T-helper 1 cell treated with Interleukin-12 subunit alpha and Interleukin-12 subunit beta and Interleukin-4 antibody, amounts not matched to agents 30 μg/mL and 1 μg/mL, for 36 hours (primary cell): ENCODE measurements around the gene ISX.
A peak's percentile ranks its signal among the peaks of the same experiment; 100 is the strongest.
"Not testable (repeated sequence)": the region's sequence is repeated elsewhere in the genome, so short reads cannot be mapped to it uniquely, and the experiment has no call there.

ENCODE experiments used
- H3K27ac Mint-ChIP-seq: one replicate; pipeline ENCODE4 v1.8.0; 2021; ENCODE audit warnings: mild to moderate bottlenecking, mixed read lengths
- H3K27me3 Mint-ChIP-seq: one replicate; pipeline ENCODE4 v1.8.0; 2021; ENCODE audit warnings: low read depth, mixed read lengths
- H3K36me3 Mint-ChIP-seq: one replicate; pipeline ENCODE4 v1.8.0; 2021; ENCODE audit warnings: low read depth, mixed read lengths
- H3K4me1 Mint-ChIP-seq: one replicate; pipeline ENCODE4 v1.8.0; 2021; ENCODE audit warnings: low read depth, mixed read lengths
- H3K4me3 Mint-ChIP-seq: one replicate; pipeline ENCODE4 v1.8.0; 2021; ENCODE audit warnings: mild to moderate bottlenecking, moderate library complexity, mixed read lengths
- H3K9me3 Mint-ChIP-seq: one replicate; pipeline ENCODE4 v1.8.0; 2021; ENCODE audit warnings: mixed read lengths

Gene ISX

GRCh38 chr22:35043934-35044319 lies 22.0 kb upstream of the ISX start:
- Mint-ChIP-seq H3K4me1 (no peaks in the 10 kb centered on the region), H3K27ac (no peak overlapping the region), H3K4me3 (no peak overlapping the region), H3K27me3 (no peaks in the 10 kb centered on the region), H3K36me3 (no peaks in the 10 kb centered on the region), H3K9me3 (no peaks in the 10 kb centered on the region)

GRCh38 chr22:35044607-35045390 lies 21.2 kb upstream of the ISX start:
- Mint-ChIP-seq H3K4me3 (no peak overlapping the region), H3K27ac (no peak overlapping the region), H3K27me3 (no peaks in the 10 kb centered on the region), H3K36me3 (no peaks in the 10 kb centered on the region), H3K9me3 (no peaks in the 10 kb centered on the region), H3K4me1 (no peaks in the 10 kb centered on the region)

GRCh38 chr22:35045451-35045850 lies 20.5 kb upstream of the ISX start:
- H3K36me3 Mint-ChIP-seq, result no peaks in the 10 kb centered on the region
- H3K9me3 Mint-ChIP-seq, result no peaks in the 10 kb centered on the region
- H3K4me1 Mint-ChIP-seq, result no peaks in the 10 kb centered on the region
- no peak overlapping the region for H3K27ac Mint-ChIP-seq
- no peaks in the 10 kb centered on the region for H3K27me3 Mint-ChIP-seq
- H3K4me3 Mint-ChIP-seq, result no peak overlapping the region

GRCh38 chr22:35046744-35047462 lies 19.1 kb upstream of the ISX start:
- Mint-ChIP-seq H3K27me3 (no peaks in the 10 kb centered on the region), H3K4me1 (peaks cover 2% of the 10 kb centered on the region), H3K36me3 (no peaks in the 10 kb centered on the region), H3K27ac (peak overlapping the region; percentile 10), H3K9me3 (no peaks in the 10 kb centered on the region), H3K4me3 (no peak overlapping the region)

- H3K4me3 Mint-ChIP-seq, H3K27ac Mint-ChIP-seq, H3K27me3 Mint-ChIP-seq, H3K9me3 Mint-ChIP-seq, H3K36me3 Mint-ChIP-seq: not testable (repeated sequence)
- peaks cover 11% of the 10 kb centered on the region for H3K4me1 Mint-ChIP-seq
Measured at GRCh38 chr22:35050038-35050437, 15.9 kb upstream of the ISX start.

- Mint-ChIP-seq H3K4me1 (peaks cover 11% of the 10 kb centered on the region), H3K4me3 (no peak overlapping the region)
Measured at GRCh38 chr22:35051013-35051535, 14.9 kb upstream of the ISX start.

GRCh38 chr22:35051791-35052190 lies 14.2 kb upstream of the ISX start:
- Mint-ChIP-seq H3K4me3 (no peak overlapping the region), H3K4me1 (peaks cover 11% of the 10 kb centered on the region), H3K27me3 (no peaks in the 10 kb centered on the region), H3K36me3 (no peaks in the 10 kb centered on the region), H3K9me3 (peaks cover 10% of the 10 kb centered on the region), H3K27ac (peak overlapping the region; percentile 49)

More at GRCh38 chr22:35051013-35051535, 14.9 kb upstream of the ISX start:
- Mint-ChIP-seq H3K36me3 (no peaks in the 10 kb centered on the region), H3K9me3 (peaks cover 9% of the 10 kb centered on the region), H3K27ac (no peak overlapping the region), H3K27me3 (no peaks in the 10 kb centered on the region)

- Mint-ChIP-seq H3K9me3 (peaks cover 10% of the 10 kb centered on the region), H3K4me3 (no peak overlapping the region), H3K36me3 (no peaks in the 10 kb centered on the region), H3K4me1 (peaks cover 11% of the 10 kb centered on the region), H3K27ac (no peak overlapping the region), H3K27me3 (no peaks in the 10 kb centered on the region)
Measured at GRCh38 chr22:35053060-35053835, 12.7 kb upstream of the ISX start.

- Mint-ChIP-seq H3K4me3 (no peak overlapping the region), H3K36me3 (no peaks in the 10 kb centered on the region), H3K4me1 (peaks cover 11% of the 10 kb centered on the region), H3K27ac (peak overlapping the region; percentile 53), H3K9me3 (peaks cover 10% of the 10 kb centered on the region), H3K27me3 (no peaks in the 10 kb centered on the region)
Measured at GRCh38 chr22:35054064-35054463, 11.9 kb upstream of the ISX start.

GRCh38 chr22:35056486-35056885 lies 9.5 kb upstream of the ISX start:
- no peak overlapping the region for H3K27ac Mint-ChIP-seq
- H3K4me1 Mint-ChIP-seq, result peaks cover 11% of the 10 kb centered on the region
- peaks cover 15% of the 10 kb centered on the region for H3K9me3 Mint-ChIP-seq
- H3K4me3 Mint-ChIP-seq, result no peak overlapping the region
- no peaks in the 10 kb centered on the region for H3K27me3 Mint-ChIP-seq
- H3K36me3 Mint-ChIP-seq, result no peaks in the 10 kb centered on the region

- Mint-ChIP-seq H3K9me3 (peaks cover 15% of the 10 kb centered on the region), H3K27me3 (no peaks in the 10 kb centered on the region), H3K36me3 (no peaks in the 10 kb centered on the region), H3K4me3 (no peak overlapping the region), H3K4me1 (peaks cover 9% of the 10 kb centered on the region), H3K27ac (no peak overlapping the region)
Measured at GRCh38 chr22:35057155-35057554, 8.8 kb upstream of the ISX start.

GRCh38 chr22:35059632-35060031 lies 6.3 kb upstream of the ISX start:
- no peak overlapping the region for H3K4me3 Mint-ChIP-seq
- H3K27ac Mint-ChIP-seq, result no peak overlapping the region
- H3K36me3 Mint-ChIP-seq, result no peaks in the 10 kb centered on the region

GRCh38 chr22:35064664-35065063 lies 1.3 kb upstream of the ISX start:
- H3K4me1 Mint-ChIP-seq, result peaks cover 4% of the 10 kb centered on the region
- no peaks in the 10 kb centered on the region for H3K27me3 Mint-ChIP-seq
- H3K36me3 Mint-ChIP-seq, result no peaks in the 10 kb centered on the region
- H3K9me3 Mint-ChIP-seq, result peaks cover 2% of the 10 kb centered on the region
- H3K27ac Mint-ChIP-seq, result peak overlapping the region; percentile 41
- no peak overlapping the region for H3K4me3 Mint-ChIP-seq

More at GRCh38 chr22:35059632-35060031, 6.3 kb upstream of the ISX start:
- Mint-ChIP-seq H3K4me1 (peaks cover 2% of the 10 kb centered on the region), H3K9me3 (peaks cover 15% of the 10 kb centered on the region), H3K27me3 (no peaks in the 10 kb centered on the region)

- no peak overlapping the region for H3K4me3 Mint-ChIP-seq
- no peaks in the 10 kb centered on the region for H3K9me3 Mint-ChIP-seq
- H3K36me3 Mint-ChIP-seq, result no peaks in the 10 kb centered on the region
- peaks cover 4% of the 10 kb centered on the region for H3K4me1 Mint-ChIP-seq
- H3K27ac Mint-ChIP-seq, result no peak overlapping the region
- H3K27me3 Mint-ChIP-seq, result no peaks in the 10 kb centered on the region
Measured at GRCh38 chr22:35065183-35065582, 775 bp upstream of the ISX start.
